ENCODE measurements around the gene PVR. TPM values are rescaled to one million over a fixed set of nuclear protein-coding genes. Genes with fewer than 3 reads are reported as not detected.

Gene PVR
- total and polyA plus RNA-seq, 4 donors: 11.4 to 49.0 (median 32.1) TPM

- Histone ChIP-seq H3K9ac (ENCODE audit: low read depth in 1 of 2, low read length in 2 of 2) (no peak overlapping the region), H3K27me3 (ENCODE audit: control insufficient read depth in 4 of 4, insufficient read depth in 4 of 4, low read length in 3 of 4) (no peaks in the 10 kb centered on the region), H3K36me3 (ENCODE audit: control insufficient read depth in 4 of 4, insufficient read depth in 3 of 4, low read depth in 1 of 4, low read length in 3 of 4) (no peaks in the 10 kb centered on the region), H3K4me3 (ENCODE audit: low read depth in 1 of 3, low read length in 3 of 3) (no peak overlapping the region), H3K4me1 (ENCODE audit: control insufficient read depth in 4 of 4, insufficient read depth in 4 of 4, low read length in 3 of 4) (peaks cover 11 to 45% (median 42%) of the 10 kb centered on the region in 4 donors), H3K27ac (ENCODE audit: low read depth in 1 of 2, low read length in 2 of 2) (peak overlapping the region in 1 of 2 donors; percentile 37), H3K9me3 (ENCODE audit: control insufficient read depth in 4 of 4, low read length in 3 of 4) (no peaks in the 10 kb centered on the region)
- TF ChIP-seq HNF4A (conservative IDR thresholded peaks at IDR 0.05): no peak
- TF ChIP-seq ZBTB33 (IDR thresholded peaks at IDR 0.05): no peak
- no peak for TF ChIP-seq REST (IDR thresholded peaks at IDR 0.05)
- TF ChIP-seq JUND (IDR thresholded peaks at IDR 0.05): no peak
- no peak for TF ChIP-seq SP1 (IDR thresholded peaks at IDR 0.05)
- no peak for TF ChIP-seq NR2F2 (IDR thresholded peaks at IDR 0.05)
- no peak for TF ChIP-seq CTCF (IDR thresholded peaks at IDR 0.05; ENCODE audit: low read depth, low read length, missing input control)
- TF ChIP-seq RXRA (IDR thresholded peaks at IDR 0.05): no peak
- 78% methylated on average over 4 of the region's 4 CpGs for WGBS
- no peak for DNase-seq (ENCODE audit: low spot score)
Measured at GRCh38 chr19:44697670-44698034, 53.9 kb downstream of the PVR start.

- H3K36me3 ChIP-seq (ENCODE audit: control insufficient read depth in 4 of 4, insufficient read depth in 3 of 4, low read depth in 1 of 4, low read length in 3 of 4): no peaks in the 10 kb centered on the region
- peaks cover 11 to 40% (median 39%) of the 10 kb centered on the region in 4 donors for H3K4me1 ChIP-seq (ENCODE audit: control insufficient read depth in 4 of 4, insufficient read depth in 4 of 4, low read length in 3 of 4)
- H3K27ac ChIP-seq (ENCODE audit: low read depth in 1 of 2, low read length in 2 of 2): peak within 1 kb of the TSS in 1 of 2 donors; percentile 12
- H3K4me3 ChIP-seq (ENCODE audit: low read depth in 1 of 3, low read length in 3 of 3): no peak within 1 kb of the TSS
- H3K9me3 ChIP-seq (ENCODE audit: control insufficient read depth in 4 of 4, low read length in 3 of 4): no peaks in the 10 kb centered on the region
- TF ChIP-seq RXRA (IDR thresholded peaks at IDR 0.05): no peak
- no peak for TF ChIP-seq RAD21 (IDR thresholded peaks at IDR 0.05)
- TF ChIP-seq HNF4G (IDR thresholded peaks at IDR 0.05): no peak
- no peak for TF ChIP-seq FOXA1 (IDR thresholded peaks at IDR 0.05)
- TF ChIP-seq HNF4A (conservative IDR thresholded peaks at IDR 0.05): no peak
- no peak for TF ChIP-seq GABPA (IDR thresholded peaks at IDR 0.05 in 1 of 2, conservative IDR thresholded peaks at IDR 0.05 in 1 of 2)
- no peak for TF ChIP-seq JUND (IDR thresholded peaks at IDR 0.05)
- TF ChIP-seq FOXA2 (IDR thresholded peaks at IDR 0.05): no peak
- no peak for TF ChIP-seq CTCF (IDR thresholded peaks at IDR 0.05; ENCODE audit: low read depth, low read length, missing input control)
- no peak for DNase-seq (ENCODE audit: low spot score)
- WGBS: 77% methylated on average over 13 of the region's 13 CpGs
- no peak within 1 kb of the TSS for H3K9ac ChIP-seq (ENCODE audit: low read depth in 1 of 2, low read length in 2 of 2)
- no peaks in the 10 kb centered on the region for H3K27me3 ChIP-seq (ENCODE audit: control insufficient read depth in 4 of 4, insufficient read depth in 4 of 4, low read length in 3 of 4)
Measured at GRCh38 chr19:44698492-44699201, 54.9 kb downstream of the PVR start, which contains the start of gene CEACAM16. Gene CEACAM16 (plus strand): TSS chr19:44699151. CDS start chr19:44701457, 2,306 bp downstream.

Measured in liver (tissue), 9 donors.